ENCODE measurements around the gene GPBAR1.

GRCh38 chr2:218235017-218235416 is 25.8 kb upstream of the GPBAR1 start:
- TF ChIP-seq SETDB1 (IDR thresholded peaks at IDR 0.05; ENCODE audit: low read length): no peak
- TF ChIP-seq, protein P1, sequence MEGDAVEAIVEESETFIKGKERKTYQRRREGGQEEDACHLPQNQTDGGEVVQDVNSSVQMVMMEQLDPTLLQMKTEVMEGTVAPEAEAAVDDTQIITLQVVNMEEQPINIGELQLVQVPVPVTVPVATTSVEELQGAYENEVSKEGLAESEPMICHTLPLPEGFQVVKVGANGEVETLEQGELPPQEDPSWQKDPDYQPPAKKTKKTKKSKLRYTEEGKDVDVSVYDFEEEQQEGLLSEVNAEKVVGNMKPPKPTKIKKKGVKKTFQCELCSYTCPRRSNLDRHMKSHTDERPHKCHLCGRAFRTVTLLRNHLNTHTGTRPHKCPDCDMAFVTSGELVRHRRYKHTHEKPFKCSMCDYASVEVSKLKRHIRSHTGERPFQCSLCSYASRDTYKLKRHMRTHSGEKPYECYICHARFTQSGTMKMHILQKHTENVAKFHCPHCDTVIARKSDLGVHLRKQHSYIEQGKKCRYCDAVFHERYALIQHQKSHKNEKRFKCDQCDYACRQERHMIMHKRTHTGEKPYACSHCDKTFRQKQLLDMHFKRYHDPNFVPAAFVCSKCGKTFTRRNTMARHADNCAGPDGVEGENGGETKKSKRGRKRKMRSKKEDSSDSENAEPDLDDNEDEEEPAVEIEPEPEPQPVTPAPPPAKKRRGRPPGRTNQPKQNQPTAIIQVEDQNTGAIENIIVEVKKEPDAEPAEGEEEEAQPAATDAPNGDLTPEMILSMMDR (IDR thresholded peaks at IDR 0.05 in 2 of 3, conservative IDR thresholded peaks at IDR 0.05 in 1 of 3; ENCODE audit: insufficient read depth in 2 of 3, low read depth in 1 of 3, low read length in 3 of 3): no peak
- no peak for TF ChIP-seq EZH2 (IDR thresholded peaks at IDR 0.05; ENCODE audit: borderline replicate concordance, low read depth, low read length)
- TF ChIP-seq MXI1 (IDR thresholded peaks at IDR 0.05; ENCODE audit: low read depth, low read length): no peak
- TF ChIP-seq ZNF639 (CRISPR knock-in tag; conservative IDR thresholded peaks at IDR 0.05 in 1 of 2, IDR thresholded peaks at IDR 0.05 in 1 of 2): no peak
- TF ChIP-seq TOE1 (IDR thresholded peaks at IDR 0.05; ENCODE audit: borderline replicate concordance): no peak
- no peak for TF ChIP-seq TOE1 (CRISPR knock-in tag; IDR thresholded peaks at IDR 0.05; ENCODE audit: borderline replicate concordance, low read depth)
- no peak for TF ChIP-seq SRF (CRISPR knock-in tag; IDR thresholded peaks at IDR 0.05)
- TF ChIP-seq HDAC6 (IDR thresholded peaks at IDR 0.05; ENCODE audit: low read depth, low read length): no peak
- TF ChIP-seq PHB (CRISPR knock-in tag; IDR thresholded peaks at IDR 0.05): no peak
- no peak for TF ChIP-seq SMAD1 (IDR thresholded peaks at IDR 0.05; ENCODE audit: low read depth, low read length, partially characterized antibody)

All from K562 (cell line).